Putamen (tissue), 1 donor: ENCODE data around the gene RNF157.
A peak's percentile ranks its signal among the peaks of the same experiment; 100 is the strongest.

Experiments
- DNase-seq: peaks from one replicate; pipeline ENCODE4 v3.0.0-alpha.2; 2016; ENCODE audit warnings: low spot score

Gene RNF157

DNA sequence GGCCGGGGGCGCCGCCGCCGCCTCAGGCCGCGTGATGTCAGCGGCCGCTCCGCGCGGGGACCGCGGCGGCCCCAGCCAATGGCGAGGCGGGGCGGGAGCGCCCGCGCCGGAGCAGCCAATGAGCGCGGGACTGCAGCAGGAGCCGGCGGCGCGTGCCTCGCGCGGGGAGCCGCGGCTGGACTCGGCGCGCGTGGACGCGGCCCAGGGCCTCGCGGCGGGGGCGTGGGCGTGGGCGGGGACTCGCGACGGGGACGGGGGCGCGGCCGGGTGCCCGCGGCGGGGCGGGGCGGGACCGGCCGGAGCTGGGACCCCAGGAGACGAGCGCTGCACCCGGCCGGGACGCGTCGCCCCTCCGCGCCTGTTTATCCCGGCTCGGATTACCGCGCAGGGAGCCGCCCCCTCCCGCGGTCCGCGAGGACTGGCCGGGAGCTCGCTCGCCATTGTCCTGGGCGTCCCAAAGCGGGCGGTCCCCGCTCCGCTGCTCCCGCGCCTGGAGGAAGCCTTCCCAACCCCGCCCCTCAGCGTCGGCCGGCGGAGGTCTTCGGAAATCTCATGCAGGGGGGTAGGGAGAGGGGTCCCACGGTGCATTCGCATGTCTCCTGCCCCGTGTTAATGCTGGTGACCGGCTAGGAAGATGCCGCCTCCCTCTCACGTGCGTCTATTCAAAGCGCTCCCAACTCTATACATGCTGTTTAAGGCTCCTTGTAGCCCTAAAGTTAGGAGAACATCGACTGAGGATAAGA is at the start of gene RNF157:
TSS of gene RNF157 (minus strand) at position 33 of the 743 bp plus-strand sequence. CDS start 253 bp downstream, outside the sequence.
- peak; percentile 81 for DNase-seq

DNA sequence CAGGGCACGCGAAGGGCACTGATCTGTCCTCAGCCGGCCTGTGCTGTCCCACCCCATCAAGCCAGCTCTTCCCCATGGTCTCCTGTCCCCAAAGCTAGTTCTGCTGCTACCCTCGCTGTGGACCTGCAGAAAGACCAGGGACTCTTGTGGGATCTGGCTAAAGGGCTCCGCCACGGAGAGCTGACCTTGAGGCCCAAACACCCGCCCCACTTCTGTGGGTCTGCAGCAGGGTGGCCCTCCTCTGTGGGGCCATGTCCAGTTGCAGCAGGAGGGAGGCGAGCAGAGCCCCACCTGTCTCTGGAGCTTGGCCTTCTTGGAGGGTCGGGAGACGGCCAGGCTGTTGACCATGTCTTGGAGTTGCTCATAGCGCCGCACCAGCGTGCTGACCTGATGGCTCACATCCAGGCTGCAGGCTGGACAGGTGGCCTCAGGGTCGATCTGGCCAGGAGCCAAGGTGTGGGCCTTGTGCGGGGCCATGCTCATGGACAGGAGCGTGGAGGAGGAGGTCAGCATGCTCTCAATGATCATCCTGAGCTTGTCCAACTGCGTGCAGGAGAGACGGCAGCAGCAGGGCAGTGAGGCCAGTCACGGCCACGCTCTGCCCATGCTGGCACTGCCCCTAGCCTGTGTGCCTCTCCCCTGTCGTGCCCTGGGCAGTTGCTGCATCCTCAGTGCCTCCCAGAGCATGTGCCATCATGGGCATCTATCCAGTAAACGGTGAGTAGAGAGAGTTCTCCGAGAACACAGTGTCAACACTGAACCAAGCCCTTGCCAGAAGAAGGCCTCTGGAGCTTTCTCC is 41.5 kb upstream of the RNF157 start:
- DNase-seq: no peak

DNA sequence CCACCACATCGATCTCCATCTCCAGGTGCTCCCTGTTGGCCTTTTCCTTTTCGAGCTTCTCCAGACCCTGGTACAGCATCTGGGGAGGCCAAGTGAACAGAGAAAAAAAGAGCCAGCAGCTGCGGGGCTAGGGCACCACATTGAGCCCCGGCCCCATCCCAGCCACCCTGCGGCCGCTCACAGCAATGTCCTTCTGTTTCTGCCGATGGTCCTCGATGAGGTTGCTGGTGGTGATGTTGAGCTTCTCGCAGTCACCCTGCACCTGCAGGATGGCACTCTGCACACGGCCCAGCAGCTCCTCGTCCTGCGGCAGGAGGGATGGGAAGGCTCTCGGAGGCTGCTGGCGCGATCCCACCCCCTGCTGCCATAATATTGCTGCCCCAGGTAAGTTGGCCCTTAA is 40.4 kb upstream of the RNF157 start:
- no peak for DNase-seq

DNA sequence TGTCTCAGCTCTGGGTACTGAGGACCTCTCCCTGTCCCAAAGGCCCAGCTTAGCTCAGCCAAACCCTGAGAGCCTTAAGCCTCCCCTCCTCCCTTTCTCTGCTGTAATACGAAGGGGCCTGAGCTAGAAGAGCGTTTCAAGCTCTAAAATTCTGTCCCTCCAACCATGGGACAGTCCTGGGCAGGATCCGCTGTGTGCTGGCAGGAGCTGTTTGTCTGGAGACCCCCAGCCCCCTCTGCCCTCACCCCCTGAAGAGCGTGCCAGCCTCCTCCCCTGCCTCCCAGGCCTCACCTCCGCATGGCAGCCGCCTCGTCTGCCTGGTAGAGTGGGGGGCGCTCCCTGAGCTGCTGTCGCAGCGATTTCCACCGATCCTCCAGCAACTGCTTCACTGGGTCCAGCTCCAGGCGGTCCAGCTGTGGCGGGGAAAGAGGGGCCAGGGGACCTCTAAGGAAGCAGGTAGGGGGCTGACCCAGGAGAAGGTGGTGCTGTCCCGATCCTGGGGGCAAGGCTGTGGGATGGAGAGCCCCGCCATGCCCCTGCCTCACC is 39.5 kb upstream of the RNF157 start:
- no peak for DNase-seq

DNA sequence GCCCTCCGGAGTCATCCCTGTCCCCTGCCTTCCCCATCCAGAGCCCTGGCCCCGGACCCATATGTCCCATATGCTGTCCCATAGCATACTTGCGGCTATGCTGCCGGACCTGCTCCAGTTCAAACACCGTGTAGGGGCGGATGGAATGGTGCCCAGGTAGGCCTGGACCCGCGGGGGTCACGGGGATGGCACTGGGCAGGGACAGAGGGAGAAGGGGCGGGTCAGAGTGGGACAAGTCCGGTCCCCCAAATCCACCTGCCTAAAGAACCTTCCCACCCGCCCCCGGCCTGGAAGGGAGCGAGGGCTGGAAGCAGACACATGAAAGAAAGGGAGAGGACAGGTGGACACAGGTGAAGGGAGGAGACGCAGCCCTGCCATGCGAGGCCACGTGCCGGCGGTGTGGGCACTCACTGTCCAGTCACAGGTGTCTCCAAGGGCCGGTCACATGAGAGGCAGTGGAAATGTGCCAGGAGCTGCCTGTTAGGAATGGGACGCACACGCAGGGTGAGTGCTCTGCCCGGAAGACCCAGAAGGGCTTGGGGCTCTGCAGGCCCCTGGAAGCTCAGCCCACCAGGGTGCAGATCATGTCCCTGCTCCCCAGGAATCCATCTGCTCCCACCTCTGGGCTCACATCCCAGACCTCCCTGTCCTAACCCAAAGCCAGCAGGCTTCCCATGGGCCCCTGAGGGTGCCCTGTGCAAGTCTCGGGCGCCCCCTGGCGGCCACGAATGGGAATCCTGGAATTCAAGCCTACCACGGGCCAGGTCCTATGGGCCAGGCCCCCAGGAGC is 38.9 kb upstream of the RNF157 start:
- DNase-seq: peak; percentile 74

DNA sequence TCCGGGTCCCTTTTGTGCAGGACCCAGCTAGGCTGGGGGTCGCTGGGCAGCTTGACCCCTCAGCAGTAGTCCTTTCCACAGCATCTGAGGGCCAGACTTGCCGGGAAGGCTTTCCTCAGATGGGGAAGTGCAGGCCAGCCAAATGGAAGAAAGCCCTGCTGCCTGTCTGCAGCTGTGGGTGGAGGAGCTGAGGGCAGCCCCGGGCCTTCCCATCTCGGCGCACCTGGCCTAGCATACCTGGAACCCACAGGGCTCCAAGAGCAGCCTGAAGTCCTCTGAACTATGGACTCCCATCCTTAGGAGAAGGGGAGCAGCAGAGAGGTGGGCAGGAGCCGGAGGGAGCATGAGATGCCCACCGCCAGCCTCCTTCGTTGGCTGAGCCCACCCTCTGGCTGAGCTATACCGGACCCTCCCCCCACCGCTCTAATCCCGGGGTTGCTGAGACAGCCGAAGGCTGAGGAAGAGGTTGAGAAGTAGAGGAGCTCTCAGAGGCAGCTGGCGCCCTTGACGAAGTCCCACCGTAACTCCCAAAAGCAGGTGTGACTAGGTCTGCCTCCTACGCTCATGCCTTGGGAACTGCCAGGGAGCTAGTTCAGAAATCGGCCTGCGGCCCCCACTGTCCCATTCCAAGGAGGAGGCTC is 38.1 kb upstream of the RNF157 start:
- DNase-seq: no peak

DNA sequence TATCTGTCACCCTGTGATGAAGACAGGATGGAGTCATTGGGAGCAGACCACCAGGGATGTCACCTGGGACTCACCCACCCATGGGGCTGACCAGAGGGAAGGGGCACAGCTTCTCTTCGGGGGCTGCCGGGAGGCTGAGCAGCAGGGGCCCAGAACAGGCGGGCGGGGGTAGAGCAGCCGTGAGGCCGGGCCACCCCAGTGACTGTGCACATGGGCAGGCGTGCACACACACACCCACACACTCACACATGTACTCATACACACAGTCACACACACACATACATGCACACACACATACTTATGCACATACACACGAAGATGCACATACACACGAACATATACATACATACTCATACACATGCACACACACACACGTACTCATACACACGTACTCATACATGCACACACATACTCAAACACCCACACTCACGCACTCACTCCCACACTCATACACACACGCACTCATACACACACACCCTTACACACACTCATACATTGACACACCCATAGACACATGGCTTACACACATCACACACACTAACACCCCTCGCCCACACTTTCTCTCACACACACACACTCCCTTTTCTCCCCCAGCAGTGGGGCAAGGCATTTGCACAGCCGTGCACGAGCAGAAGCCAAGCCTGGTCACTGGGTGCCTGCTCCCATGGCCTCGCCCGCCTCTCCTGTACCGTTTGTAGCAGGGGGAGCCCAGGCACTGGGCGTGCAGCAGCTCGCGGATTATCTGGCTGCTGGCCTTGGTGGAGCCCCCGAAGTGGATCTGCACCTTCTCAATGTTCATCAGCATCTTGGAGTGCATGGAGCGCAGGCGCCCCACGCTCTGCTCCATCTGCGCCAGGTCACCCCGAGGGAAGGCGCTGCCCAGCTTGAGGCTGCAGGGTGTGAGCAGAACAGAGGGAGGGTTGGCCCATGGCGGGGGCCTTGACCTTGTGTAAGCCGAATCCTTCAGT is 37.3 kb upstream of the RNF157 start:
- no peak for DNase-seq

DNA sequence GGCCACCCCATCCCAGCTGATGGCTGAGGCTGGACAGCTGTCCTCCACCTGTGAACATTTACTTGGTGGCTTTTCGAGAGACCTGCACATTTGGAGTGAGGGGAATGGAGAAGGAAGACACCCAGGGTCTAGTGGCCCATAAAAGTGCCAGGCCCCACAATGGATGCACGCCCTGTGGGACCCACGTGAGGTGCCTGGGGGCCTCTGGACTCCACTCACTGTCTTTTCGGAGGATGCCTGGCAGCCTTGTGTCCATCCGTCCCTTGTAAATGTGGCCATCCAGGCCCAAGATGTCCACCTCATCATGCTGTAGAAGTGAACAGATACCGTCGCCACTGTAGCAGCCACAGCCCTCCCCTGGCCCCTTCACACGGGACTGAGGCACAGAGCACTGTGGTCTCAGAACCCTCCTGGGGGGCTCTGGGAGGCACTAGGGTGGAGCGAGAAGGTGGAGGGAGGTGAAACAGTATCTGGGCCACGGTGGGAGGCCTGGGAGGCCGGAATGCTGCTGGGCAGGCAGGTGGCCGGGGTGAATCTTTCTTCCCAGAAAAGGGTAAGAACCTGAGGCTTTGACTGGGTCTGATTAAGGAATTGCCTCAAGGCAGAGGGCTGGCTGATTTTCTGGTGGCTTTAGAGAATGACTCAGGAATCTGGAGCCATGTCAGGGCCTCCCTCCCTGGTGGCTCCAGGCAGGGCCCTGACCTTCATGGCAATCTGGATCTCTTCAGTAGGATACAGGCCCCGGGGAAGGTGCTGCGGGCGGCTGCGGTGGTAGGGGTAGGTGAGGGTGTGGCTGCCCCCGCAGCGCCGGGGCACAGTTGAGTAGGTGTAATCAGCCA is 36.4 kb upstream of the RNF157 start:
- DNase-seq: no peak

DNA sequence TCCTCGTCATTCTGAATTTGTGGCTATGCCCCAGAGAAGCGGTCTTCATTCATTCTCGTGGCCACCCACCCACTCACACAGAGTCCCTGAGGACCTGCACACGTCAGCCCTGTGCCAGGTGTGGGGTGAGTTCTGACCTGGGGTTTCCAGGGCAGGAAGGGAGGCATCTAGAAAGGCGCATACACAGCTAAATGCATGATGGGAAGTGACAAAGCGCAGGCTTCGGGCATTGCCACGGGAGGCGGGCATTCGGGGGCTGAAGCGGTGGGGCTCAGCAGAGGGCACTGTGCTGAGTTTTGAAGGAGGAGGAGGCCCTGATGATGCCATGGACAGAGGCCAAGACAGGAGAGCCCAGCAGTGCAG is 35.8 kb upstream of the RNF157 start:
- DNase-seq: no peak

DNA sequence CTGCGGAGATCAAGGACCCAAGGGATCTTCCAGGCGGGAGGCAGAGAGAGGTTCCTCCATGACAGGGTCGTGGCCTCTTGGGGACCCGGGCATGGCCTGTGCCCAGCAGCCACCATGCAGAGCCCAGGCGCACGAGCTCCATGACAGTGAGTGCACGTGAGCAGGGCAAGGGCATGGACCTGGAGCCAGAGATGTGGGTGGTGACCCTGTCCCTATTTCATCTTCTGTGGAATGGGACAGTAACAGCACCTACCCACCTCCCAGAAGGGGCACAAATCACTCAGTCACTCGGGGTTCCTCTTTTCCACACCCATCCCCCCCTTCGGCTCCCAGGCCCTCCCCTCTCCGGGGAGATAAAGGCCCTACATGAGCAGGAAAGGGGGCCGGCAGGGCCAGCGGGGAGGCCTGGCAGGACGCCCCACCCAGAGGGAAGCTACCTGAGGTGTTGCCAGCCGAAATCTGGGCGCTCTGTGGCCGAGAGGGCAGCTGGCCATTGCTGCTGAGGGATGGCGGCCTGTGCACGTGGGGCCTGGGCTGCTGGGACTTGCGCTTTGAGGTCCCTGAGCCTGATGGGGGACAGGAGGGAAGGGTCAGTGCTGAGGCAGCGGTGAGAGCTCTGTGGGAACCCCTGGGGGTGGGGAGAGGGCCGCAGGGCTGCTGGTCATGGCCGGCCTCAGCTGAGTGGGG is 35.2 kb upstream of the RNF157 start:
- DNase-seq: no peak

DNA sequence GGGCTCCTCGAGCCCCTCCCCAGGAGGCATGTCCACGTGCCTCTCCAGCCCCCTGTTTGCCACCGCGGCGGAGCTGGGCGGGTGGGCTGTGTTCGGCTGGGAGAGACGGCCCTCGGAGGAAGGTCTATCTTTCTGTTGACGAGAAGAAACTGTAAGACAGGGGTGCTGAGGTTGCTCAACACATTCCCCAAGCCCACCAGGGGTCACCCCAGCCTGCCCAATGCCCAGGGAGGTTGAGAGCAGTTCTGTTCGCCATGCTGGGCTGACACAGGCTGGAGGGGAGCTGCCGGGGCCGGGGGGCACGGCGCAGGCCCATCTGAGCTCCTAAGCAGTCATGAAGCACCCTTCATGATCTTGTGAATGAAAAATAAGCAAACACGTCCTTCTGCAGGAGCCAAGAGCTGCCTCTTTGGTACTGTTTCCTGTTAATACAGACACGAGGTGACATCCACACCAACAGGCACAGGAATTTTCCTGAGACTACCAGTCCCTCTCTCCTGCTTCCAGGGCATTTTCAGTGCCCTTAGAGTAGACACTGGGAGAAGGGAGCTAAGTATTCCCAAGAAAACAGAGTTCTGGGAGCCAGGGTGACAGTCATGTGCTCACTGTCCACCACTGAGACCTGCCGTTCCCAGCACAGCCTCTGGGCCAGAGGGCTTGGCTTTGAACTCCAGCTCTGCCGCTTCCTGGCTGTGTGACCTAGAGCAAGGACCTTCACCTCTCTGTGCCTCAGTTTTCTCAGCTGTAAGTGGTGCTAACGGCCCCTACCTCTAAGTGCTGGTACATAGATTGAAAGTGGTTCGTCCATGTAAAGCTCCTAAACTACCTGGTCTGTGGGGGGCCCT is 34.0 kb upstream of the RNF157 start:
- no peak for DNase-seq

DNA sequence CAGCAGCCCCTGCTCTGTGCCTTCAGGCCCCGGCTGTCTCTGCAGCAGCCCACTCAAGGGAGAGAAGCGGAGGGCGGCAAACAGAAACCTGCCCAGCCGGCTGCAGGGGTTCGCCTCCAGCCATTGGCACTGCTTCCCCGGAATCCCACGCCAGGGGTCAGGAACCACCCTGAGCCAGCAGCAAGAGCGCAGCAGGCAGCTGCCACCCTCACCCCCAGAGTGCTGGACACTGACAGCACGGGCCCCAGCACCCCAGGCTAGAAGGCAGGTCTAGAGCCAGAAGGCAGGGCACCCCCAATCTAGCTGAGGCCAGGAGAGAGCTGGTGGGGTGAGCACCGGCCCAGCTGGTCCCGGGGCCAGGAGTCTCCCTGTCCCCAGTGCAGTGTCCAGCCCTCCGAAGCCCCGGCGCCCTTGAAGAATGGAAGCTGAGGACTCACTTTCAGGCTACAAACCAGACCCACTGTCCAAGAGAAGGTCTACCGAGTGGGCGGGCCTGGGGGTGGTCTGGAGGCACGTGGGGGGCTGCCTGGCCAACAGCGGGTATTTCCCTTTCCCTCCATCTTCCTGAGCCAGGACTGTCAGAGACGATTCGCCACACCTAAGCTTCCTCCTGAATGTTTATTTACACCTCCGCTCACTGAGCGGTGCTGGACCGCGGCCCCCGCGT is 33.3 kb upstream of the RNF157 start:
- no peak for DNase-seq

DNA sequence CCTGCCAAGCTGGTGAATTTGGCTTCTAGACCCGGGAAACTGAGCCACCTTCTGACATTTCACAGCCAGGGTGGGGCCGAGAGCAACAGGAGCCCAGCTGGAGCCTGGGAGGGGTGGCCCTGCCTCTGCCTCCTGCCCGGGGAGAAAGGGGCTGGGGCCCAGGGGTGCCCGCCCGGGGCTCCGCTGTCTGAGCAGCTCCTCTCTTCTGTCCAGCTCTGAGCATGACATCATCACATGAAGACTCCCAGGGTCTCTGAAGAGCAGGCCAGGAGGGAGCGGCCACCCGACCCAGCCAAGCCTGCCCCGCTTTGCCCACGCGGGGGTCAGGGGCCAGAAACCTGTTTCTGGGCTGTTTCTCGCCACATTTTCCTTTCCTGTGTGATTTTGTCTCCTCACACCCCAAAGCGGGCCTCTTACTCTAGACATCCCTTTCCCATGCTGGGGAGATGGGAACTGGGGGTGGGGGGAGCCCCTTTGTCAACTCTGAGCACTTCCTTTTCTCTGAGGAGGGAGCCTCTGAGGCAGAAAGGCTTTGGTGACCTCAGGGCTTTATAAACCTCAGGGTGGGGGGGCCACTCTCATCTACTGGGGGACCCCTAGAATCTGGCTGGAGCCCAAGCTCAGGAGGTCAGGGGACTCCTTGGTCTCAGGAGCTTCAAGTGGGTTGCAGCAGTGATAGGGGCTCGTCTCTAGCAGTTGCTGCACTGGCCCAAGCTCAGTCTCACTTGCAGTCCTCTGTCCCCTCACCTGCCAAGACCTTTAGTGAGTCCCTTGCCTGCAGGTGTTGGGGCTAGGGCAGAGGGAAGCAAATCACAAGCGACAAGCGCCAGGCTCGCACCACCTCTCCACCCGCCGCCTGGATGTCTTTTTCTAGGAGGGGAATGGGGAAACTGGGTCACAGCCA is 32.5 kb upstream of the RNF157 start:
- no peak for DNase-seq

DNA sequence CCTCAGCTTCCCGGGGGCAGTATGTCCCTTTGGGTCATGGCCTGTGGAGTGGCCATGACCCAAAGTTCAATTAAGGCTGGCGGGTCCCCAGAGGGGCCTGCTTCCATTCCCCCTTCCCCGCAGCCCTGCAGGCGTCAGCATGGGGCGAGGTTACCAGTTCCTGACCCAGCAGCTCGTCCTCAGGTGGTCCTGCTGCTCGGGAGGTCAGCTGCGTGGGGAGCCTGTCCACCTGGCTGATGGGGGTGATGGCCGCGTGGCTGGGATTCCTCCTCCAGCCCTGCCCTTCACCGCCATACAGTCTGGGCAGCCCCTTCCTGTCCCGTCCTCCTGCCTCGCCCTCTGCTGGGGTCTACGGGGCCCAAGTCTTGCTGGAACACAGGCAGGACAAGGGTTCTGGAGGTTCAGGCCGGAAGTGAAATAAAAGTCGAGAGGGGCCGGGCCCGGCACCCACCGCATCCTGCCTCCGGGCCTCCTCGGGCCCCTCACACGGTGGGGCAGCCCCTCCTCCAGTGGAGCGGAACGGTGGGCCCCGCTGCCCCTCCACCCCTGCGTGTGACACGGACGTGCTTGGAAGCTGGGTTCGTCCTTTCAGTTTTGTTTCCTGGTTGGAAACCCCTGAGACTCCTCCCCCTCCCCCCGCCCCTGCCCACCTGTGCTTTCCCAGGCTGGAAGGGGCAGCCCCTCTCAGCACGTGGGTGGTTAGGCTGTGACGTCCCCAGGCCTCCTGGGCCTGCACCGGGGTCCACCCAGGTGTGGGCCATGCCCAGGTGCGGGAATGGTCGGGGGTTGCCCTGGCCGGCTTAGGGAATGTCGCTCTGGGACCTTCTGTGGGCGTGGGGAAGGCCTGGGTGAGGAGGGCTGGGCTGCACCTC is 31.6 kb upstream of the RNF157 start:
- no peak for DNase-seq
